GM19328 (cell line): Measurements from ENCODE around the gene ATOX1.

Source experiments
- ATAC-seq: cut with Tn5 transposase; IDR thresholded peaks from one replicate; pipeline ENCODE4 v1.9.1; 2021; ENCODE audit warnings: mild to moderate bottlenecking, moderate library complexity; ENCODE audit not compliant: unreplicated experiment

The ATOX1 gene

GRCh38 chr5:151770383-151771258 lies 12.2 kb upstream of the ATOX1 start:
- ATAC-seq = peak; percentile 29

- ATAC-seq = no peak
These were observed 8.5 kb upstream of the ATOX1 start for GRCh38 chr5:151766975-151767374.

GRCh38 chr5:151764801-151765200 lies 6.4 kb upstream of the ATOX1 start:
- no peak for ATAC-seq

- peak; percentile 16 for ATAC-seq
These were observed 346 bp downstream of the ATOX1 start for GRCh38 chr5:151758141-151758429.

- ATAC-seq = peak; percentile 26
These were observed 944 bp downstream of the ATOX1 start for GRCh38 chr5:151757233-151758140.

- no peak for ATAC-seq
These were observed 3.0 kb downstream of the ATOX1 start for GRCh38 chr5:151755383-151755782.

- ATAC-seq = no peak
These were observed 6.8 kb downstream of the ATOX1 start for GRCh38 chr5:151751593-151751992.

- ATAC-seq = no peak
These were observed 7.3 kb downstream of the ATOX1 start for GRCh38 chr5:151751091-151751490.

GRCh38 chr5:151750121-151750520 lies 8.3 kb downstream of the ATOX1 start:
- no peak for ATAC-seq

GRCh38 chr5:151745071-151745705 lies 13.2 kb downstream of the ATOX1 start:
- no peak for ATAC-seq

- no peak for ATAC-seq
These were observed 14.9 kb downstream of the ATOX1 start for GRCh38 chr5:151743530-151743929.

GRCh38 chr5:151742870-151743294 lies 15.5 kb downstream of the ATOX1 start:
- ATAC-seq = no peak

- ATAC-seq = no peak
These were observed 16.6 kb downstream of the ATOX1 start for GRCh38 chr5:151741678-151742423.

- peak; percentile 18 for ATAC-seq
These were observed 17.5 kb downstream of the ATOX1 start for GRCh38 chr5:151740958-151741373.

GRCh38 chr5:151740336-151740942 lies 18.0 kb downstream of the ATOX1 start:
- ATAC-seq = peak; percentile 50

- ATAC-seq = no peak
These were observed 18.5 kb downstream of the ATOX1 start for GRCh38 chr5:151739939-151740335.

- no peak for ATAC-seq
These were observed 19.0 kb downstream of the ATOX1 start for GRCh38 chr5:151739395-151739794.

- ATAC-seq = no peak
These were observed 20.1 kb downstream of the ATOX1 start for GRCh38 chr5:151738125-151738848.

GRCh38 chr5:151737431-151737830 lies 21.0 kb downstream of the ATOX1 start:
- ATAC-seq = no peak

- no peak for ATAC-seq
These were observed 22.8 kb downstream of the ATOX1 start for GRCh38 chr5:151735646-151736045.
